Cardiac muscle cell (in vitro differentiated cells and primary cell): Measurements from ENCODE around the gene NAV2. TPM values are rescaled to one million over a fixed set of nuclear protein-coding genes. Genes with fewer than 3 reads are reported as not detected.
A peak's percentile ranks its signal among the peaks of the same experiment; 100 is the strongest.

Source experiments
- DNase-seq, 2 donors: peaks; one replicate each; pipeline versions ENCODE4 v3.0.0 to v3.0.0-alpha.2; 2010 to 2017; ENCODE audit warnings: low read depth in 1 of 2, low spot score in 1 of 2
- H3K27ac ChIP-seq: fragments of 200-600 bp; sonication (generic); 2 replicates; pipeline ENCODE4 v1.5.1; 2016
- H3K27me3 ChIP-seq: fragments of 200-600 bp; sonication (generic); 2 replicates; pipeline ENCODE4 v1.6.0; 2016; ENCODE audit warnings: control low read depth
- H3K36me3 ChIP-seq: fragments of 200-600 bp; sonication (generic); 2 replicates; pipeline ENCODE4 v1.5.1; 2016; ENCODE audit warnings: control low read depth
- H3K4me1 ChIP-seq: fragments of 200-600 bp; sonication (generic); 2 replicates; pipeline ENCODE4 v1.8.1; 2017; ENCODE audit warnings: low read depth, mild to moderate bottlenecking, mixed run types
- H3K4me3 ChIP-seq: fragments of 200-600 bp; sonication (generic); 2 replicates; pipeline ENCODE4 v1.5.1; 2016; ENCODE audit warnings: mild to moderate bottlenecking
- H3K9me3 ChIP-seq: fragments of 200-600 bp; sonication (generic); 2 replicates; pipeline ENCODE4 v1.5.1; 2017; ENCODE audit warnings: low read depth, mild to moderate bottlenecking, control low read depth
- polyA plus RNA-seq: library from polyadenylated mRNA; unstranded; fragments of >200 nt; fragmentation: Nextera tagmentation; extraction: Ambion mirVana; gene quantifications from 2 replicates; pipeline ENCODE4 v1.2.1, GENCODE V29; 2016
- total RNA-seq: library from RNA; depleted of rRNA; stranded (reverse); fragments of >200 nt; gene quantifications from 2 replicates; pipeline ENCODE4 v1.2.3, GENCODE V29; 2016
- TF ChIP-seq, protein P1 (sequence below): IDR thresholded peaks from 2 replicates; pipeline ENCODE4 v1.5.1; 2012; ENCODE audit warnings: low read depth, mild to moderate bottlenecking, low read length

The NAV2 gene
- total and polyA plus RNA-seq, 2 experiments from 2014 or later, result 113 to 164 TPM

DNA sequence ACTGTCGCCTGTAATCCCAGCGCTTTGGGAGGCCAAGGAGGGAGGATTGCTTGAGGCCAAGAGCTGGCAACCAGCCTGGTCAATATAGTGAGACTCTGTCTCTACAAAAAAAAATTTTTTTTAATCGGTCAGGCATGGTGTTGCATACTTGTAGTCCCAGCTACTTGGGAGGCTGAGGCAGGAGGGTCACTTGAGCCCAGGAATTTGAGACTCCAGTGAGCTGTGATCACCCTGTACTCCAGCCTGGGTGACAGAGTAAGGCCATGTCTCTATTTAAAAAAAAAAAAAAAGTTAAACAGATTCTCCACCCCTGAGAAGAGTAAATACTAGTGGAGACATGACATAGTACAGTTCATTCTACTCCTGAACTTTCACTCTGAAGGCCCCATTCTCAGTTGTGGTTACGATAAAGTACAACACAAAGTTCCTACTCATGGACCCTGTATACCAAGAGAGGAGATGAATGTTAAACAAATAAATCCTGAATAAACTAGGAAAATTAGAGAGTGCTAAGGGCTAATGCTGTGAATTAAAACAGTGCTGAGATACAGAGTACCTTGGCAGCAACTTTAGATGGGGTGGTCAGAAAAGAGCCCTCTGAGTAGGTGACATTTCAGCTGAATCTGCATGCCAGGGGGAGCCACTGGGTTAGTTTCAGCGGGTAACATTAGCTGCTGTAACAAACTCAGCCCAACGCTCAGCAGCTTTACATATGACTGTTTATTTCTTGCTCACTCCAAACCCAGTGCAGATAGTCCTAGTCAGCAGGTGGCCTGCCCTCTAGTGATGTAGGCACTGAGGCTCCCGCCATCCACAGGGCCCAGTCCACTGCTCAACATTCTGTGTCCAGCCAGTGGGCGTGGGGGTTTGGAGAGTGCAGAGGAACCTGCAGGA lies 372.5 kb downstream of the NAV2 start:
- Histone ChIP-seq H3K27ac (peak overlapping the region; percentile 90), H3K9me3 (no peaks in the 10 kb centered on the region), H3K27me3 (no peaks in the 10 kb centered on the region), H3K36me3 (peaks cover 95% of the 10 kb centered on the region), H3K4me1 (peaks cover 17% of the 10 kb centered on the region), H3K4me3 (no peak overlapping the region)
- TF ChIP-seq, protein P1, sequence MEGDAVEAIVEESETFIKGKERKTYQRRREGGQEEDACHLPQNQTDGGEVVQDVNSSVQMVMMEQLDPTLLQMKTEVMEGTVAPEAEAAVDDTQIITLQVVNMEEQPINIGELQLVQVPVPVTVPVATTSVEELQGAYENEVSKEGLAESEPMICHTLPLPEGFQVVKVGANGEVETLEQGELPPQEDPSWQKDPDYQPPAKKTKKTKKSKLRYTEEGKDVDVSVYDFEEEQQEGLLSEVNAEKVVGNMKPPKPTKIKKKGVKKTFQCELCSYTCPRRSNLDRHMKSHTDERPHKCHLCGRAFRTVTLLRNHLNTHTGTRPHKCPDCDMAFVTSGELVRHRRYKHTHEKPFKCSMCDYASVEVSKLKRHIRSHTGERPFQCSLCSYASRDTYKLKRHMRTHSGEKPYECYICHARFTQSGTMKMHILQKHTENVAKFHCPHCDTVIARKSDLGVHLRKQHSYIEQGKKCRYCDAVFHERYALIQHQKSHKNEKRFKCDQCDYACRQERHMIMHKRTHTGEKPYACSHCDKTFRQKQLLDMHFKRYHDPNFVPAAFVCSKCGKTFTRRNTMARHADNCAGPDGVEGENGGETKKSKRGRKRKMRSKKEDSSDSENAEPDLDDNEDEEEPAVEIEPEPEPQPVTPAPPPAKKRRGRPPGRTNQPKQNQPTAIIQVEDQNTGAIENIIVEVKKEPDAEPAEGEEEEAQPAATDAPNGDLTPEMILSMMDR, result no peak
- DNase-seq, result no peak

DNA sequence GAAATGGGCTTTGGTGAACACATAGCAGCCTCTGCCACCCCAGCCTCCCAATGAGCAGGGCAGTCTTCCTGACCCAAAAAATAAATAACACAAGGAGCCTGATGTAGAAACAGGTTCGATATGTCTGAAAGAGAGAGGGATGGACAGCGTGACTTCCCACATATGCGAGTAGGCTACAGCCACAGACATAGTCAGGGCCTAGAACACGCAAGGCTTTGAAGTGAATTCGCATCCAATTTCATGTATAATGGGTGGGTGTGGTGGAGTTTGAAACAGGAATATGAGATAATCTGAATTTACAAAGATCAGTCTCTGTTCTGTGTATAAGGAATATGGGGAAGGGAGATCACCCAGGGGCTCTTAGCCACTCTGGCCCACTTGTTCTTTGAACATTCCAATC lies 373.3 kb downstream of the NAV2 start:
- TF ChIP-seq, protein P1, result no peak
- H3K36me3 ChIP-seq, result peaks cover 95% of the 10 kb centered on the region
- no peaks in the 10 kb centered on the region for H3K9me3 ChIP-seq
- H3K4me1 ChIP-seq, result peaks cover 25% of the 10 kb centered on the region
- peak overlapping the region; percentile 90 for H3K27ac ChIP-seq
- no peak overlapping the region for H3K4me3 ChIP-seq
- no peaks in the 10 kb centered on the region for H3K27me3 ChIP-seq
- DNase-seq, result no peak

DNA sequence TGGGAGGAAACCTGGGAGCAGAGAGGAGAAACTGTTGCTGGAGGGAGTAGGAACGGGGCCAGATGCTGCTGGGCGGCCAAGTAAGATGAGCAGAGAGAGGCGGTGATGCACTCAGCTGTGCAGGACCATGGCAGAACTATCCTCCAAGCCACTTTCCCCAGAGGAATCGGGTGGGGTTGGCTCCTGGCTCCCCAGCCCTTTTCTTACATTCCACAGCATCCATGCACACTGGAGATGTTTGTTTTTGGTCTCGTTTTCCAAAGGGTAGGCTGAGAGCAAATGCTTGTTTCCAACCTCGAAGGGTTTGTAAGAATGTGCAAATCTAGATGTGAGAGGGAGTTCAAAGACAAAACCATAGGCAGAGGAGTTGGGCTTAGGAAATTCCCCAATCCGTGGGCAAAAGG lies 374.5 kb downstream of the NAV2 start:
- Histone ChIP-seq H3K36me3 (peaks cover 95% of the 10 kb centered on the region), H3K27ac (peak overlapping the region; percentile 90), H3K4me1 (peaks cover 26% of the 10 kb centered on the region), H3K4me3 (no peak overlapping the region), H3K27me3 (no peaks in the 10 kb centered on the region), H3K9me3 (no peaks in the 10 kb centered on the region)
- DNase-seq, result no peak
- TF ChIP-seq, protein P1, result no peak

DNA sequence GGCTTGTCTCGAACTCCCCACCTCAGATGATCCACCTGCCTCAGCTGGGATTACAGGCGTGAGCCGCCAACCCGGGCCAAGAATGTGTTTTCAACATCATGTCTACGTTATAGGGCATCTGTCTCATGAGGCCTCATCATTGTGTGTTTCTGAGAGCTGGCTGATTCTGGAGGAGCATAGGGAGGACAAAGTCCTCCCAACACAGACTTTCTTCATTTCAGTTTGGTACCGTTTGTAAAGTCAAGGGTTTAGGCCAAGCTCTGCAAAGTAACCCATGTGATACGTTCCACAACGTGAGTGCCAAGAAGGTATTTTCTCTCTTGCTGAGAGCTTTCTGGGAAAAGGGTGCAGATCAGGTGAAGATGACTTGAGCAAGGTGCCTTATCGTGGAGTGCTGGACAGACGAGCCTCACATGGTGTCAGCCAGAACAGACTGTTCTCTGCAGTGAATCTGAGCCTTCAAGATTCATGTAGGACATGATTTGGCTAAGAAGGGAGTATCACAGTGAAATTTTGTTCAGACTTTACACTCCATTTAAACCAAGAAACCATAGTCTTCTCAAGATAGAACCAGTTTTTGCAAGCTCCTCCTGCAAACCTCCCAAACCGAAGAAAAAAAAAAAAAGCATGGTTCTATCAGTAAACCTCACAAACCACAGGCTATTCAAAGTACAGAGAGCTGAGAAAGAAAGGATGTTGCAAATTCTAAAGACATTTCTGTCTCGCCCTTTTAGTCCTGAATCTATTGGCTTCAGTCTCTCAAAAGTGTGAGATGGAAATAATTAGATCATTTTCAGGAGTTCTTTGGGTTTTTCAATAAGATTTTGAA lies 376.0 kb downstream of the NAV2 start:
- no peaks in the 10 kb centered on the region for H3K27me3 ChIP-seq
- H3K36me3 ChIP-seq, result peaks cover 95% of the 10 kb centered on the region
- no peaks in the 10 kb centered on the region for H3K9me3 ChIP-seq
- peak overlapping the region; percentile 90 for H3K27ac ChIP-seq
- peaks cover 26% of the 10 kb centered on the region for H3K4me1 ChIP-seq
- no peak overlapping the region for H3K4me3 ChIP-seq
- DNase-seq, result peak in 1 of 2 donors; percentile 46
- TF ChIP-seq, protein P1, result no peak

DNA sequence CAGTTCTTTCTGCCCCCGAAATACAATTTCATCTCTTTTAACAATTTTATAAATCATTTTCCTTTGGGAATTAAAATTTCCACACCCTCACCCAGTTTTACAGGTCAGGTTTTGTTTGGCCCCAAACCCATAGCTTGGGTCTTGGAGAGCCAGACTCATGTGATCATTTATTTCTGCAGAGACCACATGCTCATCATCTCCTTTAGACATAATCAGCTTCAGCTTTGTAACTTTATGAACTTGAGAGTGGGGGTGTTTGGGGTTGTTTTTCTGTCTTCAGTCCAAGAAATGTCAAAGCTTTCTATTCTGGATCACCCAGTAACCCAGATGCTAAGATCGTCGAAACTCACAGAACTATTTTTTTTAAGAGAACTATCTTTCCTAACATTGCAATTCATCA lies 376.7 kb downstream of the NAV2 start:
- H3K27me3 ChIP-seq, result no peaks in the 10 kb centered on the region
- no peaks in the 10 kb centered on the region for H3K9me3 ChIP-seq
- H3K4me1 ChIP-seq, result peaks cover 26% of the 10 kb centered on the region
- TF ChIP-seq, protein P1, result no peak
- H3K27ac ChIP-seq, result peak overlapping the region; percentile 90
- no peak overlapping the region for H3K4me3 ChIP-seq
- peaks cover 94% of the 10 kb centered on the region for H3K36me3 ChIP-seq
- DNase-seq, result no peak
